PC-9 (cell line): ENCODE results near the gene SLC7A8. TPM values are rescaled to one million over a fixed set of nuclear protein-coding genes. Genes with fewer than 3 reads are reported as not detected.

Experiments used
- BruUV-seq: library from RNA; stranded (reverse); fragments of 400-500 nt; replicated peaks from 2 replicates; lab custom pipeline; 2021; lab: Mats Ljungman, UMichigan
- CTCF ChIA-PET: fragments of 300-600 bp; sonication (Branson Sonifier 250); formaldehyde crosslinking; loops from one replicate; lab custom pipeline; 2022; ENCODE audit warnings: antibody characterized with exemption; lab: Charles Lee
- POLR2A ChIA-PET: fragments of 300-600 bp; sonication (Branson Sonifier 250); formaldehyde crosslinking; loops from one replicate; lab custom pipeline; 2022; ENCODE audit warnings: antibody characterized with exemption; ENCODE audit not compliant: unreplicated experiment; lab: Charles Lee
- DNase-seq, 2 experiments: peaks; one replicate each; pipeline versions ENCODE4 v3.0.0 to v3.0.0-alpha.2; 2015 to 2022; ENCODE audit warnings: mixed read lengths in 1 of 2
- H2AFZ ChIP-seq: fragments of 200-600 bp; sonication (generic); 2 replicates; pipeline ENCODE4 v1.8.1; 2017; ENCODE audit warnings: antibody characterized with exemption
- H3F3A ChIP-seq: fragments of 200-600 bp; sonication (generic); 2 replicates; pipeline ENCODE4 v1.8.1; 2017; ENCODE audit warnings: antibody characterized with exemption, mild to moderate bottlenecking, low read depth; ENCODE audit not compliant: insufficient read depth
- H3K27ac ChIP-seq: fragments of 200-600 bp; sonication (generic); 2 replicates; pipeline ENCODE4 v1.6.1; 2016; ENCODE audit warnings: mixed run types
- H3K27me3 ChIP-seq: fragments of 200-600 bp; sonication (generic); 2 replicates; pipeline ENCODE4 v1.6.1; 2016; ENCODE audit warnings: low read depth, mixed run types; ENCODE audit not compliant: insufficient read depth
- H3K36me3 ChIP-seq: fragments of 200-600 bp; sonication (generic); 2 replicates; pipeline ENCODE4 v1.6.1; 2016; ENCODE audit warnings: low read depth, mixed run types
- H3K4me1 ChIP-seq: fragments of 200-600 bp; sonication (generic); replicated peaks from 2 replicates; pipeline ENCODE4 v1.6.1; 2016; ENCODE audit warnings: mixed run types; ENCODE audit not compliant: insufficient read depth
- H3K4me2 ChIP-seq: fragments of 200-600 bp; sonication (generic); 2 replicates; pipeline ENCODE4 v1.6.1; 2017; ENCODE audit warnings: mixed run types
- H3K4me3 ChIP-seq: fragments of 200-600 bp; sonication (generic); 2 replicates; pipeline ENCODE4 v1.6.1; 2016; ENCODE audit warnings: mixed run types
- H3K79me2 ChIP-seq: fragments of 200-600 bp; sonication (generic); 2 replicates; pipeline ENCODE4 v1.6.1; 2017; ENCODE audit warnings: low read depth, mixed run types
- H3K9me2 ChIP-seq: fragments of 200-600 bp; sonication (generic); 2 replicates; pipeline ENCODE4 v1.8.1; 2017; ENCODE audit warnings: mild to moderate bottlenecking; ENCODE audit not compliant: insufficient read depth
- H3K9me3 ChIP-seq: fragments of 200-600 bp; sonication (generic); 2 replicates; pipeline ENCODE4 v1.8.1; 2016; ENCODE audit warnings: low read depth; ENCODE audit not compliant: insufficient read depth
- H4K20me1 ChIP-seq: fragments of 200-600 bp; sonication (generic); 2 replicates; pipeline ENCODE4 v1.8.1; 2017; ENCODE audit not compliant: insufficient read depth
- EZH2 ChIP-seq: fragments of 200-600 bp; sonication (generic); IDR thresholded peaks from 2 replicates; pipeline ENCODE4 v1.8.0; 2017; ENCODE audit warnings: antibody characterized with exemption, low read depth
- intact Hi-C: fragments of 100-400 bp; cut with micrococcal nuclease; formaldehyde crosslinking; loops from one replicate; pipeline ENCODE4 v1.10.0; 2022; ENCODE audit not compliant: unreplicated experiment
- total RNA-seq: library from RNA; stranded (reverse); gene quantifications from 2 replicates; pipeline ENCODE4 v1.2.3, GENCODE V29; 2021
- TF ChIP-seq, protein P1 (sequence below): fragments of 200-600 bp; sonication (generic); conservative IDR thresholded peaks from 2 replicates; pipeline ENCODE4 v1.6.1; 2017; ENCODE audit warnings: mixed run types, antibody characterized with exemption, mild to moderate bottlenecking, moderate library complexity

SLC7A8 gene
- total RNA-seq, 1 experiment from 2014 or later: 3.6 TPM

DNA sequence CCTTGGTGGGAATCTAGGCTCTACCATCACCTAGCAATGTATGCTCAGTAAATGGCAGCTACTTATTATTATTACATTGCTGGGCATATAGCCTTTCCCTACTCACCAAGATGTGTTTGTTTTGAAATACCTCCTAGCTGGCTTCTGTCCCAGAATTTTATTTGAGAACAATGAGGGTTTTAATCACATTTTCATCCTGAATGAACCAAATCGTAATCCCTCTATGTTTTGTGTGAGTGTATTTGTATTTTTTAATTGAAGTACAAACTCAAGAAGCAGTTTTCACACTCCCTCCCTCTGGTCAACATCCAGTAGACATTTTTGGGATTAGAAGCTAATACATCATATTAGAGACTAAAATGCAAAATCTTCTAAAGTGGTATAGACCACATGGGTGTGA lies 7.6 kb downstream of the SLC7A8 start:
- POLR2A ChIA-PET: no interaction called here
- TF ChIP-seq EZH2: no peak
- TF ChIP-seq, protein P1, sequence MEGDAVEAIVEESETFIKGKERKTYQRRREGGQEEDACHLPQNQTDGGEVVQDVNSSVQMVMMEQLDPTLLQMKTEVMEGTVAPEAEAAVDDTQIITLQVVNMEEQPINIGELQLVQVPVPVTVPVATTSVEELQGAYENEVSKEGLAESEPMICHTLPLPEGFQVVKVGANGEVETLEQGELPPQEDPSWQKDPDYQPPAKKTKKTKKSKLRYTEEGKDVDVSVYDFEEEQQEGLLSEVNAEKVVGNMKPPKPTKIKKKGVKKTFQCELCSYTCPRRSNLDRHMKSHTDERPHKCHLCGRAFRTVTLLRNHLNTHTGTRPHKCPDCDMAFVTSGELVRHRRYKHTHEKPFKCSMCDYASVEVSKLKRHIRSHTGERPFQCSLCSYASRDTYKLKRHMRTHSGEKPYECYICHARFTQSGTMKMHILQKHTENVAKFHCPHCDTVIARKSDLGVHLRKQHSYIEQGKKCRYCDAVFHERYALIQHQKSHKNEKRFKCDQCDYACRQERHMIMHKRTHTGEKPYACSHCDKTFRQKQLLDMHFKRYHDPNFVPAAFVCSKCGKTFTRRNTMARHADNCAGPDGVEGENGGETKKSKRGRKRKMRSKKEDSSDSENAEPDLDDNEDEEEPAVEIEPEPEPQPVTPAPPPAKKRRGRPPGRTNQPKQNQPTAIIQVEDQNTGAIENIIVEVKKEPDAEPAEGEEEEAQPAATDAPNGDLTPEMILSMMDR: no peak
- H3K9me3 ChIP-seq: no peaks in the 10 kb centered on the region
- no TSS peak for BruUV-seq
- H3K79me2 ChIP-seq: no peaks in the 10 kb centered on the region
- no peak overlapping the region for H3K27ac ChIP-seq
- H2AFZ ChIP-seq: no peak overlapping the region
- peaks cover 5% of the 10 kb centered on the region; the same call in 1 of the 2 replicates for H3K4me1 ChIP-seq
- CTCF ChIA-PET: interaction anchor here (0.6 kb wide), 1 partner anchor 149 kb away, joined by 3 read pairs; no protein-coding TSS in a partner anchor
- no peak overlapping the region for H3K4me2 ChIP-seq
- intact Hi-C loops: no loop called here
- no peak overlapping the region for H3K4me3 ChIP-seq
- H3K9me2 ChIP-seq: no peaks in the 10 kb centered on the region
- H3K36me3 ChIP-seq: no peaks in the 10 kb centered on the region
- H3F3A ChIP-seq: 0 out of 2 replicates have a peak, but pooled peaks cover 5% of the 10 kb centered on the region
- DNase-seq: no peak
- H3K27me3 ChIP-seq: no peaks in the 10 kb centered on the region
- no peaks in the 10 kb centered on the region for H4K20me1 ChIP-seq

DNA sequence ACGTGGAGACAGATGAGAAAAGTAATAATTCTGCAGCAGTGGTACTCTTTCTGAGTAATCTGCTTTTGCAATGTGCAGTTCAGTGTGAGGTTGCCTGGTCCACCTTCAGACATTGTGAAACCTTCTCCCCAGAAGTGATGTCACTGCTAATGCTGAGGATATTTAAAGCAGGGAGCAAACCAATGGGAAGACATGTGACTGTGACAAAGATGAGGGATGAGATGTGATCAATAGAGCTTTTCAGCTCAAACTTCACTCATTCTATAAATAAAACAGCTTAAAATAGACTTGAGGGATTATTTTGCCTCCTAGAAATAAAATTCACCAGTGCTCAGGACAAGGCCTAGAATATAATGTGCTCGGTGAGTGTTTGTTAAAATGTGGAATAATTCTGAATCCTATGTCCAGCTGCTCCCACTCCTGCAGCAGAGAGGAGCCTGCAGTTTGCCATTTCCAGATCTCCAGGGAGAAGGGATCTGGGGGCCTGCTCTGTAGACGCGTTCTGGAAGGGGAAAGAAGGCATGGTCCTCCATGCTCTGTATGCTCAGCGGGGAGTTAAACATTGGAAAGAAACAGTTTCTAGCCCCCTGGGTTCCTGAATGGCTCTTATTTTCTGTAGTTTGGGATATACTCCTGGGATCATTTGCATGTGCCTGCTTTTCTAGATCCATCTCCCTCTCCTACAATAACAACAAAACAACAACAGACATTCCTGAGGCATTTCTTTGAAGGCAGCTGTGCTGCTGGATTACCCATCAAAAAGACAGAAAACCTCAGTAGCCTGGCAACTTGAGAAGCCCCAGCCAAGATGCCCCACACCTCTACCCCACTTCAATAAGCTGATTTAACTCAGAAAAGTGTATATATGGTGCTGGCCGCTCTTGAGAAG lies 8.9 kb downstream of the SLC7A8 start:
- TF ChIP-seq, protein P1: no peak
- no peak for TF ChIP-seq EZH2
- intact Hi-C loops: no loop called here
- no peaks in the 10 kb centered on the region for H3K79me2 ChIP-seq
- CTCF ChIA-PET: no interaction called here
- H3K9me3 ChIP-seq: no peaks in the 10 kb centered on the region
- no peak overlapping the region for H3K4me2 ChIP-seq
- peaks cover 5% of the 10 kb centered on the region; the same call in 1 of the 2 replicates for H3K4me1 ChIP-seq
- H3F3A ChIP-seq: 0 out of 2 replicates have a peak, but pooled peaks cover 5% of the 10 kb centered on the region
- no peaks in the 10 kb centered on the region for H3K27me3 ChIP-seq
- POLR2A ChIA-PET: no interaction called here
- no peaks in the 10 kb centered on the region for H4K20me1 ChIP-seq
- no TSS peak for BruUV-seq
- H3K36me3 ChIP-seq: no peaks in the 10 kb centered on the region
- H3K27ac ChIP-seq: no peak overlapping the region
- DNase-seq: no peak
- H2AFZ ChIP-seq: no peak overlapping the region
- H3K9me2 ChIP-seq: no peaks in the 10 kb centered on the region
- no peak overlapping the region for H3K4me3 ChIP-seq

DNA sequence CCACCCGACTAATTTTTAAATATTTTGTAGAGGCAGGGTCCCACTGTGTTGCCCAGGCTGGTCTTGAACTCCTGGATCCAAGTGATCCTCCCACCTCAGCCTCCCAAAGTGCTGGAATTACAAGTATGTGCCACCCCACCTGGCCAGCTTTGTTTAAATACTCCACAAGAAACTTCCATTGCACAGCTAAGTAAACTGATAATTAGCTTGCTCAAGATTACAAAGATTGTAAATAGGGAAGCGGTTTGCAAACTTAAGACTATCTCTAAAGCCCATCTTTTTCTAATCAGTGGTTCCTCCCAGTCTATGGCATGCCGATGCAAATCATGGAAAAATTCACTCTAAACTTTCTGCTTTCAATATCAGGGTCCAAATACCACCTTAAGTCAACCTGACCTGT lies 9.7 kb downstream of the SLC7A8 start:
- TF ChIP-seq, protein P1: no peak
- no peak for TF ChIP-seq EZH2
- Histone ChIP-seq H4K20me1 (no peaks in the 10 kb centered on the region), H3K27ac (no peak overlapping the region)

More for the DNA sequence above, 9.7 kb downstream of the SLC7A8 start:
- intact Hi-C loops: no loop called here
- no peaks in the 10 kb centered on the region for H3K27me3 ChIP-seq
- no peak overlapping the region for H2AFZ ChIP-seq
- no TSS peak for BruUV-seq
- CTCF ChIA-PET: no interaction called here
- no peak for DNase-seq
- H3K4me3 ChIP-seq: no peak overlapping the region
- no peak overlapping the region for H3K4me2 ChIP-seq
- H3F3A ChIP-seq: 0 out of 2 replicates have a peak, but pooled peaks cover 5% of the 10 kb centered on the region
- H3K79me2 ChIP-seq: no peaks in the 10 kb centered on the region
- no peaks in the 10 kb centered on the region for H3K36me3 ChIP-seq
- H3K4me1 ChIP-seq: no peaks in the 10 kb centered on the region; the same call in 1 of the 2 replicates
- POLR2A ChIA-PET: no interaction called here
- H3K9me2 ChIP-seq: no peaks in the 10 kb centered on the region
- H3K9me3 ChIP-seq: no peaks in the 10 kb centered on the region
